ENCODE measurements around the gene PTX3.

Gene PTX3

GRCh38 chr3:157427901-157428300 lies 8.7 kb upstream of the PTX3 start:
- DNase-seq, result no peak

- DNase-seq, result no peak
Observed at GRCh38 chr3:157428853-157429252, 7.8 kb upstream of the PTX3 start.

- DNase-seq, result no peak
Observed at GRCh38 chr3:157429708-157430107, 6.9 kb upstream of the PTX3 start.

GRCh38 chr3:157438194-157438730 lies 1.6 kb downstream of the PTX3 start:
- DNase-seq, result no peak

GRCh38 chr3:157441102-157441624 lies 4.5 kb downstream of the PTX3 start:
- no peak for DNase-seq

GRCh38 chr3:157442729-157443128 lies 6.1 kb downstream of the PTX3 start:
- DNase-seq, result no peak

GRCh38 chr3:157443905-157444796 lies 7.5 kb downstream of the PTX3 start:
- DNase-seq, result no peak

- DNase-seq, result no peak
Observed at GRCh38 chr3:157444797-157445184, 8.1 kb downstream of the PTX3 start.

- DNase-seq, result no peak
Observed at GRCh38 chr3:157445857-157446256, 9.2 kb downstream of the PTX3 start.

GRCh38 chr3:157447026-157447694 lies 10.5 kb downstream of the PTX3 start:
- DNase-seq, result no peak

GRCh38 chr3:157452097-157452496 lies 15.4 kb downstream of the PTX3 start:
- DNase-seq, result no peak

GRCh38 chr3:157453824-157454223 lies 17.2 kb downstream of the PTX3 start:
- DNase-seq, result no peak

GRCh38 chr3:157459706-157460105 lies 23.1 kb downstream of the PTX3 start:
- DNase-seq, result no peak

GRCh38 chr3:157460253-157460652 lies 23.6 kb downstream of the PTX3 start:
- no peak for DNase-seq

GRCh38 chr3:157463816-157464215 lies 27.2 kb downstream of the PTX3 start:
- DNase-seq, result no peak

- DNase-seq, result no peak
Observed at GRCh38 chr3:157464321-157464720, 27.7 kb downstream of the PTX3 start.

- DNase-seq, result no peak
Observed at GRCh38 chr3:157465741-157466140, 29.1 kb downstream of the PTX3 start.

- DNase-seq, result no peak
Observed at GRCh38 chr3:157467200-157467599, 30.6 kb downstream of the PTX3 start.

GRCh38 chr3:157469561-157470294 lies 33.1 kb downstream of the PTX3 start:
- DNase-seq, result no peak

- no peak for DNase-seq
Observed at GRCh38 chr3:157471064-157471463, 34.4 kb downstream of the PTX3 start.

GRCh38 chr3:157472648-157473047 lies 36.0 kb downstream of the PTX3 start:
- no peak for DNase-seq

GRCh38 chr3:157475921-157476414 lies 39.3 kb downstream of the PTX3 start:
- no peak for DNase-seq

- DNase-seq, result no peak
Observed at GRCh38 chr3:157477441-157477840, 40.8 kb downstream of the PTX3 start.

All from NCI-H1930 (cell line).